GM12878 (cell line): Measurements from ENCODE around the gene COA1.

Experiments
- ATF7 ChIP-seq: fragments of 450-650 bp; IDR thresholded peaks from 2 replicates; pipeline ENCODE4 v1.6.1; 2016; ENCODE audit warnings: low read depth, mild to moderate bottlenecking
- CEBPB ChIP-seq, 2 experiments: fragments of 150-350 bp in 1 of 2; IDR thresholded peaks; 2 replicates each; pipeline ENCODE4 v1.6.1; 2012 to 2014; ENCODE audit warnings: low read depth in 2 of 2, low read length in 2 of 2, borderline replicate concordance in 1 of 2, inconsistent platforms in 1 of 2
- EP300 ChIP-seq, 2 experiments: fragments of 150-350 bp in 1 of 2; IDR thresholded peaks; 2 replicates each; pipeline ENCODE4 v1.6.1; 2011 to 2012; ENCODE audit warnings: low read depth in 2 of 2, low read length in 2 of 2, borderline replicate concordance in 1 of 2, improper control_type of control experiment in 1 of 2, inconsistent platforms in 1 of 2; ENCODE audit not compliant: control insufficient read depth in 1 of 2
- EZH2 ChIP-seq: IDR thresholded peaks from 2 replicates; pipeline ENCODE4 v1.6.1; 2012; ENCODE audit warnings: low read depth, mild to moderate bottlenecking, control low read depth, inconsistent platforms, low read length, borderline replicate concordance; ENCODE audit not compliant: control insufficient read depth
- GABPA ChIP-seq: IDR thresholded peaks from 2 replicates; pipeline ENCODE4 v1.6.1; 2014; ENCODE audit warnings: antibody characterized with exemption, low read depth, mild to moderate bottlenecking, inconsistent platforms
- KAT2A ChIP-seq: conservative IDR thresholded peaks from 2 replicates; pipeline ENCODE4 v1.6.1; 2011; ENCODE audit warnings: low read depth, low read length; ENCODE audit not compliant: control insufficient read depth
- NBN ChIP-seq: fragments of 450-650 bp; IDR thresholded peaks from 2 replicates; pipeline ENCODE4 v1.6.1; 2016
- POLR2A ChIP-seq: IDR thresholded peaks from 2 replicates; pipeline ENCODE4 v1.6.1; 2011; ENCODE audit warnings: low read depth, mild to moderate bottlenecking, low read length
- RAD21 ChIP-seq: IDR thresholded peaks from 2 replicates; pipeline ENCODE4 v1.6.1; 2011; ENCODE audit warnings: mild to moderate bottlenecking, low read depth, low read length, moderate library complexity; ENCODE audit not compliant: insufficient read depth
- STAT3 ChIP-seq: IDR thresholded peaks from 2 replicates; pipeline ENCODE4 v1.6.1; 2011; ENCODE audit warnings: low read depth, low read length, improper control_type of control experiment
- YY1 ChIP-seq: IDR thresholded peaks from 2 replicates; pipeline ENCODE4 v1.6.1; 2011; ENCODE audit warnings: low read depth, mild to moderate bottlenecking, low read length
- TF ChIP-seq, protein P1 (sequence below): IDR thresholded peaks from 2 replicates; pipeline ENCODE4 v1.6.1; 2012; ENCODE audit warnings: low read depth, low read length, improper control_type of control experiment
- TF ChIP-seq, protein P2 (sequence below), 3 experiments: IDR thresholded peaks in 2 of 3; conservative IDR thresholded peaks in 1 of 3; 2 replicates each; pipeline ENCODE4 v1.5.1; 2011; ENCODE audit warnings: low read depth in 3 of 3, low read length in 3 of 3, mild to moderate bottlenecking in 3 of 3, control low read depth in 2 of 3, moderate library complexity in 2 of 3, inconsistent platforms in 1 of 3, mixed read lengths in 1 of 3; ENCODE audit not compliant: control insufficient read depth in 2 of 3, insufficient read depth in 1 of 3; ENCODE audit errors: extremely low read depth in 1 of 3

DNA sequence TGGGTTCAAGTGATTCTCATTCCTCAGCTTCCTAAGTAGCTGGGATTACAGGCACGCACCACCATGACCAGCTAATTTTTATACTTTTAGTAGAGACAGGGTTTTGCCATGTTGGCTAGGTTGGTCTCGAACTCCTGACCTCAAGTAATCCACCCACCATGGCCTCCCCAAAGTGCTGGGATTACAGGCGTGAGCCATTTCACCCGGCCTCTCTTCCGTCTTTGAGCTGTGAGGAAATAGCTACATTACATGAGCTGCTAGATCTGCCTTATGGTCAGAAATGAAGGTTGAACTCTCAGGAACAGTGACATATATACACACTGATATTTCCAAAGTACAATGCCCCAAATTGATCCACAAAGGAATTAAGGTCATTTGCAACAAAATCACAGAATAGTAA is 31.5 kb upstream of the COA1 start:
- no peak for TF ChIP-seq KAT2A
- TF ChIP-seq RAD21 = no peak
- no peak for TF ChIP-seq ATF7
- no peak for TF ChIP-seq EP300 (IDR thresholded peaks at IDR 0.05; ENCODE audit: borderline replicate concordance in 1 of 2, control insufficient read depth in 1 of 2, low read depth in 2 of 2, low read length in 2 of 2)
- no peak for TF ChIP-seq YY1
- TF ChIP-seq EZH2 = no peak
- no peak for TF ChIP-seq NBN
- TF ChIP-seq, protein P1, sequence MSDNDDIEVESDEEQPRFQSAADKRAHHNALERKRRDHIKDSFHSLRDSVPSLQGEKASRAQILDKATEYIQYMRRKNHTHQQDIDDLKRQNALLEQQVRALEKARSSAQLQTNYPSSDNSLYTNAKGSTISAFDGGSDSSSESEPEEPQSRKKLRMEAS = no peak
- TF ChIP-seq, protein P2, sequence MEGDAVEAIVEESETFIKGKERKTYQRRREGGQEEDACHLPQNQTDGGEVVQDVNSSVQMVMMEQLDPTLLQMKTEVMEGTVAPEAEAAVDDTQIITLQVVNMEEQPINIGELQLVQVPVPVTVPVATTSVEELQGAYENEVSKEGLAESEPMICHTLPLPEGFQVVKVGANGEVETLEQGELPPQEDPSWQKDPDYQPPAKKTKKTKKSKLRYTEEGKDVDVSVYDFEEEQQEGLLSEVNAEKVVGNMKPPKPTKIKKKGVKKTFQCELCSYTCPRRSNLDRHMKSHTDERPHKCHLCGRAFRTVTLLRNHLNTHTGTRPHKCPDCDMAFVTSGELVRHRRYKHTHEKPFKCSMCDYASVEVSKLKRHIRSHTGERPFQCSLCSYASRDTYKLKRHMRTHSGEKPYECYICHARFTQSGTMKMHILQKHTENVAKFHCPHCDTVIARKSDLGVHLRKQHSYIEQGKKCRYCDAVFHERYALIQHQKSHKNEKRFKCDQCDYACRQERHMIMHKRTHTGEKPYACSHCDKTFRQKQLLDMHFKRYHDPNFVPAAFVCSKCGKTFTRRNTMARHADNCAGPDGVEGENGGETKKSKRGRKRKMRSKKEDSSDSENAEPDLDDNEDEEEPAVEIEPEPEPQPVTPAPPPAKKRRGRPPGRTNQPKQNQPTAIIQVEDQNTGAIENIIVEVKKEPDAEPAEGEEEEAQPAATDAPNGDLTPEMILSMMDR (IDR thresholded peaks at IDR 0.05 in 2 of 3, conservative IDR thresholded peaks at IDR 0.05 in 1 of 3; ENCODE audit: control insufficient read depth in 2 of 3, extremely low read depth in 1 of 3, insufficient read depth in 1 of 3, low read depth in 3 of 3, low read length in 3 of 3) = no peak
- no peak for TF ChIP-seq POLR2A
- TF ChIP-seq GABPA = no peak
- no peak for TF ChIP-seq CEBPB (IDR thresholded peaks at IDR 0.05; ENCODE audit: borderline replicate concordance in 1 of 2, low read depth in 2 of 2, low read length in 2 of 2)
- no peak for TF ChIP-seq STAT3
